ENCODE results near the gene NACA. TPM values are rescaled to one million over a fixed set of nuclear protein-coding genes. Genes with fewer than 3 reads are reported as not detected.

Gene NACA
- total RNA-seq, 2 experiments from 2014 or later = 1,441 to 1,479 TPM

- intact Hi-C loops (cut with DNase I, micrococcal nuclease) = loop anchor here in 1 of 2 experiments (10.0 kb wide), 2 partner anchors 49 to 899 kb away; partner anchors contain the start of gene DNAJC14
These were observed 1.7 kb downstream of the NACA start for GRCh38 chr12:56723352-56723751.

GRCh38 chr12:56722832-56723231, 2.3 kb downstream of the NACA start:
- Histone ChIP-seq H3K4me1 (ENCODE audit: insufficient read depth, low read length) (peaks cover 72% of the 10 kb centered on the region), H3K9me3 (ENCODE audit: control insufficient read depth in 1 of 2, insufficient read depth in 1 of 2, low read length in 2 of 2) (no peaks in the 10 kb centered on the region), H3K4me3 (ENCODE audit: low read length) (no peak overlapping the region), H3K36me3 (ENCODE audit: insufficient read depth, low read length) (peaks cover 45% of the 10 kb centered on the region), H3K27me3 (ENCODE audit: control insufficient read depth in 1 of 2, insufficient read depth in 2 of 2, low read length in 2 of 2) (no peaks in the 10 kb centered on the region), H3K27ac (ENCODE audit: low read depth in 1 of 2, low read length in 2 of 2) (no peak overlapping the region)
- TF ChIP-seq, protein P1, sequence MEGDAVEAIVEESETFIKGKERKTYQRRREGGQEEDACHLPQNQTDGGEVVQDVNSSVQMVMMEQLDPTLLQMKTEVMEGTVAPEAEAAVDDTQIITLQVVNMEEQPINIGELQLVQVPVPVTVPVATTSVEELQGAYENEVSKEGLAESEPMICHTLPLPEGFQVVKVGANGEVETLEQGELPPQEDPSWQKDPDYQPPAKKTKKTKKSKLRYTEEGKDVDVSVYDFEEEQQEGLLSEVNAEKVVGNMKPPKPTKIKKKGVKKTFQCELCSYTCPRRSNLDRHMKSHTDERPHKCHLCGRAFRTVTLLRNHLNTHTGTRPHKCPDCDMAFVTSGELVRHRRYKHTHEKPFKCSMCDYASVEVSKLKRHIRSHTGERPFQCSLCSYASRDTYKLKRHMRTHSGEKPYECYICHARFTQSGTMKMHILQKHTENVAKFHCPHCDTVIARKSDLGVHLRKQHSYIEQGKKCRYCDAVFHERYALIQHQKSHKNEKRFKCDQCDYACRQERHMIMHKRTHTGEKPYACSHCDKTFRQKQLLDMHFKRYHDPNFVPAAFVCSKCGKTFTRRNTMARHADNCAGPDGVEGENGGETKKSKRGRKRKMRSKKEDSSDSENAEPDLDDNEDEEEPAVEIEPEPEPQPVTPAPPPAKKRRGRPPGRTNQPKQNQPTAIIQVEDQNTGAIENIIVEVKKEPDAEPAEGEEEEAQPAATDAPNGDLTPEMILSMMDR (IDR thresholded peaks at IDR 0.05) = no peak
- Mint-ChIP-seq H3K9me3 (no peaks in the 10 kb centered on the region), H3K36me3 (ENCODE audit: low read depth) (peaks cover 77% of the 10 kb centered on the region), H3K4me1 (ENCODE audit: low read depth) (peaks cover 76% of the 10 kb centered on the region), H3K27ac (peak overlapping the region; percentile 92), H3K4me3 (peak overlapping the region; percentile 98), H3K27me3 (no peaks in the 10 kb centered on the region)
- ChIA-PET CTCF (interaction anchor here (0.6 to 1.0 kb wide), 2 partner anchors 17 to 46 kb away, joined by 3 read pairs; no protein-coding TSS in a partner anchor), POLR2A (interaction anchor here (0.7 to 2.1 kb wide), 6 partner anchors 34 to 157 kb away, joined by 3 to 17 read pairs (median 4); partner anchors contain the start of genes ATP5F1B, BAZ2A and PTGES3)
- ATAC-seq (ENCODE audit: poor library complexity) = no peak
- intact Hi-C loops (cut with DNase I, micrococcal nuclease) = loop anchor here in 1 of 2 experiments (10.0 kb wide), 2 partner anchors 48 to 898 kb away; partner anchors contain the start of gene DNAJC14
- DNase-seq = no peak

More at GRCh38 chr12:56723352-56723751, 1.7 kb downstream of the NACA start:
- peaks cover 67% of the 10 kb centered on the region for H3K4me1 ChIP-seq (ENCODE audit: insufficient read depth, low read length)
- TF ChIP-seq, protein P1 (IDR thresholded peaks at IDR 0.05) = no peak
- DNase-seq (no peak), ATAC-seq (ENCODE audit: poor library complexity) (no peak)
- H3K36me3 Mint-ChIP-seq (ENCODE audit: low read depth) = peaks cover 79% of the 10 kb centered on the region
- H3K27ac Mint-ChIP-seq = peak overlapping the region; percentile 92
- H3K9me3 ChIP-seq (ENCODE audit: control insufficient read depth in 1 of 2, insufficient read depth in 1 of 2, low read length in 2 of 2) = no peaks in the 10 kb centered on the region
- H3K4me1 Mint-ChIP-seq (ENCODE audit: low read depth) = peaks cover 76% of the 10 kb centered on the region
- peak overlapping the region; percentile 97 for H3K4me3 ChIP-seq (ENCODE audit: low read length)
- H3K27me3 ChIP-seq (ENCODE audit: control insufficient read depth in 1 of 2, insufficient read depth in 2 of 2, low read length in 2 of 2) = no peaks in the 10 kb centered on the region
- POLR2A ChIA-PET = interaction anchor here (0.8 to 2.1 kb wide), 5 partner anchors 35 to 94 kb away, joined by 3 to 17 read pairs (median 4); partner anchors contain the start of genes ATP5F1B, BAZ2A and PTGES3
- H3K27ac ChIP-seq (ENCODE audit: low read depth in 1 of 2, low read length in 2 of 2) = peak overlapping the region in 1 of 2 donors; percentile 91
- CTCF ChIA-PET = interaction anchor here (1.0 kb wide), 1 partner anchor 18 kb away, joined by 3 read pairs; no protein-coding TSS in a partner anchor
- peaks cover 45% of the 10 kb centered on the region for H3K36me3 ChIP-seq (ENCODE audit: insufficient read depth, low read length)
- no peaks in the 10 kb centered on the region for H3K27me3 Mint-ChIP-seq
- no peaks in the 10 kb centered on the region for H3K9me3 Mint-ChIP-seq
- peak overlapping the region; percentile 98 for H3K4me3 Mint-ChIP-seq

DNA sequence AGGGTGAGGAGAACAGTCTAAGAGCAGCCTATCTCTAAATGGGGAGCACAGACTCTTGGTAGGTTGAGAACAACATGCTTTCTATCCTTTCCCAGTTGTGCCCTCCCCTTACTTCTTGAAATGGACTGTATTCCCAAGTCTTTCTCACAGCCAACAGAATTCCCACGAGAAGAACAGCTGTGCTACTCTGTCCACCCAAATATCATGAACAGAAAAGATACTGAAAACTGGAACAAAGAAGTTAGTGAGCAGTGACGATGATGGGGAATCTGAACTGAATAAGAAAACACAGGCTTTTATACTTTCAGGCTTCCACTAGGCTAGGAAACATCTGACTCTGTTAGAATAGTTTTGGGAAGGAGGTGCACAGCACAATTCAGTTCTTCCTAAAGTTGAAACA, 3.4 kb downstream of the NACA start:
- Histone ChIP-seq H3K4me3 (ENCODE audit: low read length) (no peak overlapping the region), H3K27ac (ENCODE audit: low read depth in 1 of 2, low read length in 2 of 2) (no peak overlapping the region), H3K4me1 (ENCODE audit: insufficient read depth, low read length) (peaks cover 81% of the 10 kb centered on the region), H3K36me3 (ENCODE audit: insufficient read depth, low read length) (peaks cover 50% of the 10 kb centered on the region), H3K27me3 (ENCODE audit: control insufficient read depth in 1 of 2, insufficient read depth in 2 of 2, low read length in 2 of 2) (no peaks in the 10 kb centered on the region), H3K9me3 (ENCODE audit: control insufficient read depth in 1 of 2, insufficient read depth in 1 of 2, low read length in 2 of 2) (no peaks in the 10 kb centered on the region)
- Mint-ChIP-seq H3K27me3 (no peaks in the 10 kb centered on the region), H3K4me3 (peak overlapping the region; percentile 98), H3K27ac (peak overlapping the region; percentile 92), H3K9me3 (no peaks in the 10 kb centered on the region), H3K36me3 (ENCODE audit: low read depth) (peaks cover 80% of the 10 kb centered on the region), H3K4me1 (ENCODE audit: low read depth) (peaks cover 82% of the 10 kb centered on the region)
- TF ChIP-seq, protein P1 (IDR thresholded peaks at IDR 0.05) = no peak
- intact Hi-C loops (cut with DNase I, micrococcal nuclease) = loop anchor here in 1 of 2 experiments (10.0 kb wide), 2 partner anchors 47 to 897 kb away; partner anchors contain the start of gene DNAJC14
- ChIA-PET POLR2A (interaction anchor here (0.6 to 4.2 kb wide), 3 partner anchors 33 to 475 kb away, joined by 3 to 26 read pairs (median 3); partner anchors contain the start of gene PTGES3), CTCF (no interaction called here)
- no peak for DNase-seq
- ATAC-seq (ENCODE audit: poor library complexity) = no peak

Data from CD4-positive, alpha-beta T cell (primary cell).